SIG-M5 treated with dmso at 0.1 percent for 504 hours (cell line): ENCODE results near the gene ELAVL3.
"Not testable (repeated sequence)": the region's sequence is repeated elsewhere in the genome, so short reads cannot be mapped to it uniquely, and the experiment has no call there.

Experiments
- DNase-seq: peaks from one replicate; lab custom pipeline; 2025; ENCODE audit not compliant: unreplicated experiment; lab: John Stamatoyannopoulos, UW

Gene ELAVL3

GRCh38 chr19:11410682-11411081, 70.2 kb downstream of the ELAVL3 start:
- no peak for DNase-seq

DNA sequence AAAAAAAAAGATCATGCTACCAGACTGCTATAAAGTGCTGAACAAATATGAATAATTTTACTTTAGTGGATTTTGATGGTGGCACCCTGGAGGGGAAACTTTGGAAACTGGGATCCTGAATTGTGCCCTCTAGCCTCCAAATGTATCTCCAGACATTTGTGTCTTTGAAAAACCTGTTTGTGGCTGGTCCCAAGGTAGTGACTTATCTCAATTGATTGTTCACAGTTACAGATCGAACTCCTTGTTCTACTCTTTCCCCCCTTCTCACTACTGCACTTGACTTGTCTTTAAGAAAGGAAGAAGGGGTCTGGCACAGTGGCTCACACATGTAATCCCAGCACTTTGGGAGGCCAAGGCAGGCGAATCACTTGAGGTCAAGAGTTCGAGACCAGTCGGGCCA, 72.3 kb downstream of the ELAVL3 start:
- DNase-seq = no peak

DNA sequence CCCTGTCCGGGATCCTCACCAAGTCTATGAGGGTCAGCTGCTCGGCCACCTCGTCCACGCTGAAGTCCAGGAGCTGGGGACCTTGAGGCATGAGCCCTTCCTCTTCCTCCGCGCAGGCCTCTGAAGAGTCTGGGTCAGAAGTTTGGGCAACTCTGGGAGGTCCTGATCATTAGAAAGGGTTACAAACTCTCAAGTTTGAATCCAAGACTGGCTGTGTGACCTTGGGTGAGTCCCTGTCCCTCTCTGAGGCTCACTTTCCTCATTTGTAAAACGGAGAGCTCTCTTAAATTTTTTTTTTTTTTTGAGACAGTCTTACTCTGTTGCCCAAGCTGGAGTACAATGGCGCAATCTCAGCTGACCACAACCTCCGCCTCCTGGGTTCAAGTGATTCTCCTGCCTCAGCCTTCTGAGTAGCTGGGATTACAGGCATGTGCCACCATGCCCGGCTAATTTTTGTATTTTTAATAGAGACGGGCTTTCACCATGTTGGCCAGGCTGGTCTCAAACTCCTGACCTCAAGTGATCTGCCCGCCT, 74.1 kb downstream of the ELAVL3 start:
- not testable (repeated sequence) for DNase-seq

- DNase-seq = no peak
Observed at GRCh38 chr19:11405846-11406643, 74.8 kb downstream of the ELAVL3 start.

DNA sequence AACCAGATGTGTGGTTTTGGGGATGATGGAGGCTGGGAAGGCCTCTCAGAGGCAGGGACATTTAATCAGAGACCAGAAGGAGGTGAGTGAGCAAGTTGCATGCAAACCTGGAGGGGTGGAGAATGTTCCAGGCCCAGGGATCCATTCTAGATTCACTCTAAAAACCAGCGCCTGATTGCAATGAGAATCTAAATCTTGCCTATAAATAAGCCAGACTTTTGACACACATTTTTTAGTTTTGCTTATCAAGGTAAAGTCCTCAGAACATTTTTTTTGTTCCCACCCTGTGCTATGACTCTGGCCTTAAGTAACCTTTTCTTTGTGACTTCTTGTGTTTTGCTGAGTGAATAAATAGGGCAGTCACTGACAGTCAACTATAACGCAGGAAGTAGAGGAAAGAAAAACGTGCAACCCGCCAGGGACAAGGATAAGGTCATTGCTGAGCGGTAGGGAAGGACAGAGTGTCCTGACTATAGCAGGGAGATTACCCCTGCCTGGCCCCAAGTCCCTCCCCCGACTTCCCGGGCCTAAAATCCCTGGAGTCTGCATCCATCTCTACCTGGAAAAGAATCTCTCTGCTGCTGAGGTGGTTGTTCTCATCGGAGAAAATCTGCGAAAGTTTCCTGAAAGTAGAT, 76.1 kb downstream of the ELAVL3 start:
- DNase-seq = no peak

DNA sequence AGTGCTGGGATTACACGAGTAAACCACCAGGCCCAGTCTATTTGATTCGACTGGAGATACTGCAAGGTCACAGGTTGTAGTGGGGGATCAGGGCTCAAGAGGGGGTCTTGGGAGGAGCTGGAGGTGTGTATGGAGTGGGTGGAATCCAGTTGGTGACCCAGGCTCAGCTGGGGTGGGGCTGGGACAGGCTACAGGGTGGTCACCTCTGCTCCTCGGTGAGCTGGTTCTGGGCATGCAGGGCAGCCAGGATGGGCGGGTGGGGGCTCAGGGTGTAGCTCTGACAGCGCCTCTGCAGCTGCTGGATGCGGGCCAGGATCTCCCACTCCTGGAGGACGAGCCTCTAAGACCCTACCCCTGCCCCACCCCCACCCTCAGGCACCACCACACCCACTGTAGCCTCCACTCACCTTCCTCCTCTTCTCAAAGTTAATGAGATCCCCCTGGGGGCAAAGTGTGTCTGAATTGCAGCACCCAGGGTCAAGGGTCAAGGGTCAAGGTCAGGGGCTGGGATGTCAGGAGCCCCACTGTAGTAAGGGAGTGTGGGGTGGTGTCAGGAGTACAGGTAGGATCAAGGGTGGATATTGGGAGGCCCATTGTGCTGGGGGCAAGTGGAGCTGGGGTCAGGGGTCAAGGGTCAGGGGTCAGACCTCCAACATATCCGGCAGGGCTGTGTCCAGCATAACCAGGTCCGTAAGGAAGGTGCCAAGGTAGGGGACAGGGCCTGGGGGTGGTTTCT, 78.9 kb downstream of the ELAVL3 start:
- no peak for DNase-seq
